Heart left ventricle (tissue), 16 donors: ENCODE data around the gene HSPB6. TPM values are rescaled to one million over a fixed set of nuclear protein-coding genes. Genes with fewer than 3 reads are reported as not detected.
A peak's percentile ranks its signal among the peaks of the same experiment; 100 is the strongest.

Source experiments
- ATAC-seq, 4 donors: fragments of 200-7000 bp; cut with Tn5 transposase; one replicate each; pipeline ENCODE4 v1.9.1; 2020 to 2022; ENCODE audit warnings: moderate library complexity in 4 of 4, mild to moderate bottlenecking in 3 of 4, moderate number of reproducible peaks in 1 of 4
- DNase-seq, 5 donors: peaks; one replicate each; pipeline ENCODE4 v3.0.0-alpha.2; 2020
- H3K27ac ChIP-seq, 12 donors: fragments of 200-600 bp; sonication (generic) in 4 of 12; one replicate each; pipeline versions ENCODE4 v1.5.0 to v1.8.0; 2016 to 2022; ENCODE audit warnings: mild to moderate bottlenecking in 2 of 12
- H3K27me3 ChIP-seq, 9 donors: fragments of 200-600 bp; sonication (generic) in 2 of 9; one replicate each; pipeline versions ENCODE4 v1.5.1 to v1.8.0; 2016 to 2022; ENCODE audit warnings: mild to moderate bottlenecking in 3 of 9
- H3K36me3 ChIP-seq, 9 donors: fragments of 200-600 bp; sonication (generic) in 2 of 9; one replicate each; pipeline versions ENCODE4 v1.5.0 to v1.8.0; 2018 to 2022; ENCODE audit warnings: mild to moderate bottlenecking in 2 of 9
- H3K4me1 ChIP-seq, 12 donors: fragments of 200-600 bp; sonication (generic) in 4 of 12; one replicate each; pipeline versions ENCODE4 v1.5.0 to v1.8.0; 2016 to 2022; ENCODE audit warnings: mild to moderate bottlenecking in 3 of 12
- H3K4me3 ChIP-seq, 12 donors: fragments of 200-600 bp; sonication (generic) in 4 of 12; one replicate each; pipeline versions ENCODE4 v1.5.0 to v1.8.0; 2017 to 2022; ENCODE audit warnings: mild to moderate bottlenecking in 9 of 12, moderate library complexity in 4 of 12
- H3K9me3 ChIP-seq, 12 donors: fragments of 200-600 bp; sonication (generic) in 4 of 12; one replicate each; pipeline versions ENCODE4 v1.5.0 to v1.8.0; 2016 to 2022; ENCODE audit warnings: mild to moderate bottlenecking in 1 of 12
- POLR2A ChIP-seq, 2 donors: fragments of 450-650 bp; IDR thresholded peaks; one replicate each; pipeline ENCODE4 v1.6.1; 2017; ENCODE audit warnings: antibody characterized with exemption in 2 of 2, mild to moderate bottlenecking in 2 of 2, moderate library complexity in 2 of 2
- WGBS, 4 donors: extraction: QIAGEN DNeasy Blood & Tissue Kit in 2 of 4; methylation state at CpG; one replicate each; pipeline versions ENCODE4 v1.1.5 to v1.1.7; 2013 to 2018; 5-methylcytosine and 5-hydroxymethylcytosine counted together
- intact Hi-C, 10 donors: fragments of 100-400 bp; cut with DNase I; formaldehyde crosslinking; loops; one replicate each; pipeline versions ENCODE4 v1.11.1 to v1.14.2; 2022
- polyA plus RNA-seq, 2 donors: library from polyadenylated mRNA; stranded (reverse); fragments of 200-250 nt; gene quantifications; one replicate each; pipeline ENCODE4 v1.2.3, GENCODE V29; 2013
- total RNA-seq, 9 donors: library from RNA; depleted of rRNA in 2 of 9; stranded (reverse); fragments of >200 nt in 2 of 9; fragmentation: NEBNext Ultra II Directional in 3 of 9; extraction: Animal tissue kit (Norgen Biotek cat#: 25700) in 3 of 9; gene quantifications; one replicate each; pipeline versions ENCODE4 v1.1.0 to v1.2.4, GENCODE V29; 2016 to 2023
- TF ChIP-seq, protein P1 (sequence below), 12 donors: fragments of 200-600 bp; sonication (generic) in 4 of 12; IDR thresholded peaks; one replicate each; pipeline versions ENCODE4 v1.5.0 to v1.8.0; 2018 to 2022; ENCODE audit warnings: antibody characterized with exemption in 12 of 12, mild to moderate bottlenecking in 5 of 12
- donor health status: ischemic (EF 13 %, LVEDD 7.1; RV severe dilation, severe dysfunction).
- donor health status: healthy with polysubstance abuse.
- donor health status: DM: no; HTN: yes; CAD: no.
- donor health status: DM: no; HTN: no; CAD: no.
- donor health status: ischemic (EF 25% LVEDD 6.9; RV normal size, moderate dysfunction).
- donor health status: ischemic (EF 25% LVEDD 5.7; RV mildly dilated, moderate dysfunction).
- donor health status: healthy.
- donor health status: DM: yes; HTN: yes; CAD: no.
- donor health status: ischemic (EF 35%, LVEDD 5.7; RV mildly dilated, moderate dysfunction).
- donor health status: nonischemic (EF 11% LVEDD 7.7; RV severe dilation, severe dysfunction).
- donor health status: DM: yes; HTN: yes; CAD: no.
- donor health status: PGD.
- donor health status: ischemic (EF 29% LVEDD 5.4; RV normal size, mild dysfunction).
- donor health status: nonischemic (EF 23%, LVEDD 6.1; RV moderate dilation, normal function).

Gene HSPB6
- total and polyA plus RNA-seq, 11 donors, result 156 to 1,012 (median 585) TPM

DNA sequence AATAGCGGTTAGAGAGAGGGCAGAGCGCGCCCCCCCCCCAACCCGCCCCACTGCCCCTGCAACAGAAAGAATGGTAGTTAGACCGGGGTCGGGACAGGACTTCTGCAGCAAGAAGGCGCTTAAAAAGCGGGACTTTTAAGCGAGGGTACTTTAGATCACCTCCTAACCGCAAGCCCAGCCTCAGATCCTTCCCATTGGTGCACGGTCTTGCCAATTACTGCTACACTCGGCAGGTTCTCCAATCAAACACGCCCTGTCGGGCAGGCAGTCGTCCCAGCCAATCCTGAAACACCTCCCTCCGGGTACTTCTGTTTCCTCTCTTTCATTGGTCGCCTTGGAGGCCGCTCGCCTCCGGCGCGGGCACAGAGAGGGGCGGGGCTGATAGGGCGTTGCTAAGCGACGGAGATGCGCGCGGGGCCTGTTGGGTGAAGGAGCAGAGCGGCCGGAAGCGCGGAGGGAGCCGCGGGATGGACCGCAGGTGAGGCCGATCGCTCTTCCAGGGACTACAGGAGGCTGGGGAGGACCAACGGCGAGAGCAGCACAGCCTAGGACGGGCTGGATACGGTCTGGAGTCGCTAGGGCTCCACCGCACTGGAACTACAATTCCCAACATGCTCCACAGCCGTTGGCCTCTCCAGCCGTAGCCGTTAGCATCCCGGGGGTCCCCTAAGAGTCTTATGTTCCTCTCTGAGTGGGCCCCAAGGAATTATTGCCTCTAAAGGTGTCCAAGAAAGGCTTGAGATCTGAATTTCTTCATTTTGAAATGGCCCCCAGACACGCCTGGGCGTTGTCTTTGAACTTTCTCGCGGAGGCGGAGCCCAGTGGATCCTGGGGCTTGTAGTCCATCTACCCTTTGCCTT is 1.1 kb upstream of the HSPB6 start, which contains the start of gene PROSER3:
Gene PROSER3 (plus strand): TSS at position 428 of the 860 bp plus-strand sequence. CDS start 40 bp downstream, at position 468.
- peak within 1 kb of the TSS; percentile 88 to 100 (median 96) for H3K27ac ChIP-seq
- H3K9me3 ChIP-seq, result no peaks in the 10 kb centered on the region
- WGBS, 4 donors, result 0 to 1% (median 0%) methylated on average over 22 to 53 of the region's 53 CpGs
- ATAC-seq, result peak; percentile 75 to 89 (median 82)
- peak in 1 of 2 donors; percentile 63 for TF ChIP-seq POLR2A (IDR thresholded peaks at IDR 0.05)
- TF ChIP-seq, protein P1, sequence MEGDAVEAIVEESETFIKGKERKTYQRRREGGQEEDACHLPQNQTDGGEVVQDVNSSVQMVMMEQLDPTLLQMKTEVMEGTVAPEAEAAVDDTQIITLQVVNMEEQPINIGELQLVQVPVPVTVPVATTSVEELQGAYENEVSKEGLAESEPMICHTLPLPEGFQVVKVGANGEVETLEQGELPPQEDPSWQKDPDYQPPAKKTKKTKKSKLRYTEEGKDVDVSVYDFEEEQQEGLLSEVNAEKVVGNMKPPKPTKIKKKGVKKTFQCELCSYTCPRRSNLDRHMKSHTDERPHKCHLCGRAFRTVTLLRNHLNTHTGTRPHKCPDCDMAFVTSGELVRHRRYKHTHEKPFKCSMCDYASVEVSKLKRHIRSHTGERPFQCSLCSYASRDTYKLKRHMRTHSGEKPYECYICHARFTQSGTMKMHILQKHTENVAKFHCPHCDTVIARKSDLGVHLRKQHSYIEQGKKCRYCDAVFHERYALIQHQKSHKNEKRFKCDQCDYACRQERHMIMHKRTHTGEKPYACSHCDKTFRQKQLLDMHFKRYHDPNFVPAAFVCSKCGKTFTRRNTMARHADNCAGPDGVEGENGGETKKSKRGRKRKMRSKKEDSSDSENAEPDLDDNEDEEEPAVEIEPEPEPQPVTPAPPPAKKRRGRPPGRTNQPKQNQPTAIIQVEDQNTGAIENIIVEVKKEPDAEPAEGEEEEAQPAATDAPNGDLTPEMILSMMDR (IDR thresholded peaks at IDR 0.05), result no peak
- no peaks in the 10 kb centered on the region for H3K27me3 ChIP-seq
- H3K4me3 ChIP-seq, result peak within 1 kb of the TSS; percentile 68 to 99 (median 86)
- H3K36me3 ChIP-seq, result peaks cover 0 to 35% (median 26%) of the 10 kb centered on the region in 9 donors
- peaks cover 0 to 51% (median 37%) of the 10 kb centered on the region in 12 donors for H3K4me1 ChIP-seq
- DNase-seq, result peak; percentile 98 to 99 (median 99)
- intact Hi-C loops, result loop anchor here in 2 of 10 donors (1.0 to 10.0 kb wide), 4 partner anchors 17 to 387 kb away; partner anchors contain the start of genes ARHGAP33 (in 1 of the 2) and CAPNS1 (in 1 of the 2)

DNA sequence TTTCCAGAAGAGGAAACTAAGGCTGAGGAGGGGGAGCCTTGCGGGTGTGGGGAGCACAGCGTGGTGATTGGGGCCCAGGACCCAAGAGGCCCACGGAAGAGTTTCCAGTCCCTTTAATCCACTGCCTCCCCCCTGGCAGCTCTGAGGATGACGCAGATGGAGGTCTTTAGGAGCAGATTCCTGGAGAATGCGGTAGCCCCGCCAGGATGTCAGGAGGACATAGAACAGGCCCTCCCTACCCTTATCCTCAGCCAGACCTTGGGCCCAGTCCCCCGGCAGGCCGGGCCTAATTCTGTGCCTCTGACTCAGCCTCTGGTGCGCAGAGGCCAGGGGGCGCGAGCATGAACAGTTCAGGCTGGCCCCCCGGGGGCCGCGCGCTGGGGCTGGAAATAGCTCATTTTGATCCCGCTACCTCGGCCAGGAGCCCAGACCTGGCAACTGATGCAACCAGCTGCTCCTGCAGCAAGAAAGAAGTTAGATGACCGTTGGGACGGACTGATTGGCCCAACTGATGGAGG is 461 bp upstream of the HSPB6 start:
- Histone ChIP-seq H3K27ac (peak overlapping the region; percentile 88 to 100 (median 96)), H3K4me1 (peaks cover 0 to 51% (median 37%) of the 10 kb centered on the region in 12 donors), H3K4me3 (peak overlapping the region; percentile 58 to 99 (median 80)), H3K9me3 (no peaks in the 10 kb centered on the region), H3K27me3 (no peaks in the 10 kb centered on the region), H3K36me3 (peaks cover 0 to 34% (median 26%) of the 10 kb centered on the region in 9 donors)
- 2 to 5% (median 3%) methylated on average over 13 to 19 of the region's 19 CpGs for WGBS, 4 donors
- intact Hi-C loops, result loop anchor here in 2 of 10 donors (1.0 to 10.0 kb wide), 3 partner anchors 17 to 388 kb away; partner anchors contain the start of gene CAPNS1 (in 1 of the 2)
- DNase-seq, result peak; percentile 90 to 97 (median 92)
- TF ChIP-seq, protein P1 (IDR thresholded peaks at IDR 0.05), result peak in 2 of 12 donors; percentile 34 to 36
- TF ChIP-seq POLR2A (IDR thresholded peaks at IDR 0.05), result no peak
- peak; percentile 67 to 77 (median 70) for ATAC-seq

DNA sequence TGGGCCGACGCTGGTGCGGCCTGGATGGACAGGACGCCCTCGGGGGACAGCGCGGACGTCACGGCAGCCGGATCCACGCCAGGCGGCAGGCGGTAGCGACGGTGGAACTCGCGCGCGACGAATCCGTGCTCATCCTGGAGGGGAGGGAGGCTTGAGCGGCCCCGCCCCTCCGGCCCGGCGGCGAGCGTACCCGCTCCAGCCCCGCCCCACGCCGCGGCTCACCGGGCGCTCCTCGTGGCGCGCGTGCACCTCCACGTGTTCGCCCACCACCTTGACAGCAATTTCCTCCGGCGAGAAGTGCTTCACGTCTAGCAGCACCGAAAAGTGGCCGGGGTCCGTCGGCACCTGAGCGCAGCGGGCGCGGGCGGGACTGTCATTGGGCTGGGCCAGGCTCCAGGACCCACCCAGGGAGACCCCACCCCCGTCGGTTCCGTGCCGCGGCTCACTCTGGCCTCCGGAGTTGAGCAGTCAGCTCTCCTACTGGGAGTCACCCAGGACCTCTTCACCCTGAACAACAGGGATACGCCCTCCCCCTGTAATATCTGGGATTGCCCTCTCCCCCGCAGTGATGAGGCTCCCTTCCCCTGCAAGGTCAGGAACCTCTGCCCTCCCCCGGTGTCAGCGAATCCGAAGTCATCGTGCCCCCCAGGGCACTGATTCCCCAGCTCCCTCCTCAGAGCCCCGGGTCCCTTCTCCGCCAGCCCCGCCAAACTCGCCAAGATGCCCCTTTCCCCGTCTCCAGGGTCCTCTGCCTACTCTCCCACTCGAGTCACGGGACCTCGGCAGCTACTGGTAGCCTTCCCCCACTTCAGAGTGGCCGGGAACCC is 1.1 kb downstream of the HSPB6 start:
- no peaks in the 10 kb centered on the region for H3K9me3 ChIP-seq
- peak overlapping the region; percentile 28 to 99 (median 74) for H3K4me3 ChIP-seq
- peak overlapping the region; percentile 88 to 100 (median 96) for H3K27ac ChIP-seq
- H3K36me3 ChIP-seq, result peaks cover 0 to 35% (median 23%) of the 10 kb centered on the region in 9 donors
- peak in 3 of 4 donors; percentile 20 to 33 (median 31) for ATAC-seq
- intact Hi-C loops, result loop anchor here in 2 of 10 donors (5.0 to 10.0 kb wide), 2 partner anchors 177 to 389 kb away; partner anchors contain the start of gene CAPNS1 (in 1 of the 2)
- peaks cover 0 to 53% (median 39%) of the 10 kb centered on the region in 12 donors for H3K4me1 ChIP-seq
- peak in 1 of 2 donors; percentile 48 for TF ChIP-seq POLR2A (IDR thresholded peaks at IDR 0.05)
- TF ChIP-seq, protein P1 (IDR thresholded peaks at IDR 0.05), result no peak
- peak; percentile 86 to 93 (median 90) for DNase-seq
- no peaks in the 10 kb centered on the region for H3K27me3 ChIP-seq
- 13 to 27% (median 18%) methylated on average over 14 to 74 of the region's 74 CpGs for WGBS, 4 donors
